ENCODE data around the gene PAPPA.

Gene PAPPA

GRCh38 chr9:116278326-116278725 is 124.7 kb downstream of the PAPPA start:
- no peak overlapping the region for H3K4me3 Mint-ChIP-seq
- peaks cover 10% of the 10 kb centered on the region for H3K27me3 Mint-ChIP-seq
- no peaks in the 10 kb centered on the region for H3K4me1 Mint-ChIP-seq (ENCODE audit: low read depth)
- no peak for DNase-seq
- no peak overlapping the region for H3K27ac Mint-ChIP-seq
- H3K9me3 Mint-ChIP-seq = no peaks in the 10 kb centered on the region
- H3K36me3 Mint-ChIP-seq (ENCODE audit: low read depth) = no peaks in the 10 kb centered on the region

- H3K27me3 Mint-ChIP-seq = peaks cover 10% of the 10 kb centered on the region
- H3K36me3 Mint-ChIP-seq (ENCODE audit: low read depth) = no peaks in the 10 kb centered on the region
- H3K4me1 Mint-ChIP-seq (ENCODE audit: low read depth) = no peaks in the 10 kb centered on the region
- no peak overlapping the region for H3K4me3 Mint-ChIP-seq
- no peak overlapping the region for H3K27ac Mint-ChIP-seq
- DNase-seq = no peak
- no peaks in the 10 kb centered on the region for H3K9me3 Mint-ChIP-seq
These were observed 125.6 kb downstream of the PAPPA start for GRCh38 chr9:116279230-116279629.

DNA sequence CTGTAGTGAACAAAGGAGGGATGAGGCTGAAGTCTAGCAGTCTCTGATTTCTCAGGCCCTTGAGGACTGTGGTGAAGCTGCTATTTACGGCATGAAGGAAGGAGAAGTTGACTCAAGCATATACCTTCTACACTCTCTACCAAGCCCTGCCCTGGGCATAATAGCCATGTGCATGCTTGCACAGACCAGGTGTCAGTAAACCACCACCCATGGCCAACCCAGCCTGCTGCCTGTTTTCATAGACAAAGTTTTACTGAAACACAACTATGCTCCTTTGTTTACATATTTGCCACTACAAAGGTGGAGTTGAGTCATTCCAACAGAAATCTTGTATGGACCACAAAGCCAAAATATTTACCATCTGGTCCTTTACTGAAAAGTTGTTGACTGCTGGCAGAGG is 126.9 kb downstream of the PAPPA start:
- Mint-ChIP-seq H3K27ac (no peak overlapping the region), H3K36me3 (ENCODE audit: low read depth) (no peaks in the 10 kb centered on the region), H3K27me3 (peaks cover 9% of the 10 kb centered on the region), H3K9me3 (no peaks in the 10 kb centered on the region), H3K4me3 (no peak overlapping the region), H3K4me1 (ENCODE audit: low read depth) (no peaks in the 10 kb centered on the region)
- DNase-seq = no peak

GRCh38 chr9:116282597-116282996 is 129.0 kb downstream of the PAPPA start:
- no peak overlapping the region for H3K4me3 Mint-ChIP-seq
- no peaks in the 10 kb centered on the region for H3K9me3 Mint-ChIP-seq
- H3K36me3 Mint-ChIP-seq (ENCODE audit: low read depth) = no peaks in the 10 kb centered on the region
- peaks cover 17% of the 10 kb centered on the region for H3K27me3 Mint-ChIP-seq
- DNase-seq = no peak
- no peaks in the 10 kb centered on the region for H3K4me1 Mint-ChIP-seq (ENCODE audit: low read depth)
- H3K27ac Mint-ChIP-seq = no peak overlapping the region

DNA sequence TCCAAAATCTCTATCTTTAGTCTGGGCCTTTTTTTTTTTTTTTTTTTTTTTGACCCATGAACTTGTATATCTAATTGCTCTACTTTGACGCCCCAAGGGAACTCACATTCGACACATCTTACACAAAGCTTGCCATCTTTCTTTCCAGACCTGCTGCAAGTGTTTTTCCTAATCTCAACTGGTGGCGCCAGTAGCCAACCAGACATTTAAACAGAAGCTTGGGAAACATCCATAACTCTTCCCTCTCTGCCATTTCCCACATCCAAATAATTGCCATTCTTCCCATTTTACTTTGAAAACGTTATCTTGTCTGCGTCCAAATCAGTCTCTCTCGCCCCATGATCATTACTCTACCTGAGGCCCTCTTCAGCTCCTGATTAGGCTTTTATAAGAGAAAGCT is 130.9 kb downstream of the PAPPA start:
- Mint-ChIP-seq H3K4me1 (ENCODE audit: low read depth) (no peaks in the 10 kb centered on the region), H3K27ac (no peak overlapping the region), H3K27me3 (peaks cover 16% of the 10 kb centered on the region), H3K4me3 (no peak overlapping the region), H3K36me3 (ENCODE audit: low read depth) (no peaks in the 10 kb centered on the region), H3K9me3 (no peaks in the 10 kb centered on the region)
- no peak for DNase-seq

DNA sequence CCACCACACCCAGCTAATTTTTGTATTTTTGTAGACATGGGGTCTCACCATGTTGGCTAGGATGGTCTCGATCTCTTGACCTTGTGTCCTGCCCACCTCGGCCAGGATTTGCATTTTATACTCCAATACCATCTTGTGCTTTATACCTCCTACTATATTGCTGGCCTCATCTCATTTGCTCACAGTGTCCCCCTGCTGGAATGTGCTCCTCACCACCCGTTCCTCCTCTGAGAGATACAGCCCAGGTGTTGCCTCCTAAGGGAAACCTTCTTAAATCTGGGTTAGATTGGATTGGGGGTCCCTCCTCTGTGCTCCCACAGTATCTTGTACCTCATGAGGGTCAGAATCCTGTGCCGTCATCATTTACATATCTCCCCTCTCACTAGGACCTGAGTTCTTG is 131.7 kb downstream of the PAPPA start:
- Mint-ChIP-seq H3K4me3 (no peak overlapping the region), H3K4me1 (ENCODE audit: low read depth) (no peaks in the 10 kb centered on the region), H3K36me3 (ENCODE audit: low read depth) (no peaks in the 10 kb centered on the region), H3K27ac (no peak overlapping the region), H3K27me3 (peaks cover 14% of the 10 kb centered on the region), H3K9me3 (no peaks in the 10 kb centered on the region)
- DNase-seq = no peak

DNA sequence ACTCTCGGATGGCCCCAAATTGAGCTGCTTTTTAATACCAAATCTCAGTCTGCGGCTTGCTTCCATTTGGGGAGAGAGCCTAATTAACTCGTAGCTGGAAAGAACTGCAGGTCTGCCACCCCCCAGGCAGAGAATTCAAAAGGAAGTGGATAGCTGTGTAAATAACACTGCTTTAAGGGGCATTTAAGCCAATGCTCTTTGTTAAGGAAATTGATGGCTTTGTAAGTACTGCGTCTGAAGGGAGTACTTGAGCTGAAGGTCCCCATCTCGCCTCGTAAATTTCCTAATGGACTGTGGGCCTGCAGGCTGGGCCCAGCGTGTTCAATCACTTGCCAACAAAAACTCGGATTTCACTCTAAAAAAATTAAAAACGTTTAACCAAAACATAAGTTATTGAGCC is 132.7 kb downstream of the PAPPA start:
- Mint-ChIP-seq H3K36me3 (ENCODE audit: low read depth) (no peaks in the 10 kb centered on the region), H3K4me1 (ENCODE audit: low read depth) (no peaks in the 10 kb centered on the region), H3K4me3 (no peak overlapping the region), H3K9me3 (no peaks in the 10 kb centered on the region), H3K27ac (no peak overlapping the region), H3K27me3 (peaks cover 14% of the 10 kb centered on the region)
- no peak for DNase-seq

DNA sequence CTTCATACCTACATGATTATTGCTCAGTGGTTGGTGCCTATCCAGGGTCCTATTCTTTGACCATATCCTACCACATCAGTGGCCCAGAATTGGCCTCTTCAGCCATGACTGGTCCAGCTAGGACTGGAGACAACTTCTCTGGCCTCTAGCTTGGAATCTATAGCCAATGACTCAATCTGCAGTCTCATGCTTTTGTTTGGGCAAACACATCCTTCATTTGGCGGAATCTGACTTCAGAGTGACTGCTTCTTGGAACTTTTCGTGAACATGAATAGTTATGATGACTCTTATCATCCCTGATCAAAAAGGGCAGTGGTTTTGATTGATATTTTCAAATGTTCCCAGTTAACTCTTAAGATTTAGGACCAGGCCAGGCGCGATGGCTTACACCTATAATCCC is 134.1 kb downstream of the PAPPA start:
- Mint-ChIP-seq H3K27ac (no peak overlapping the region), H3K36me3 (ENCODE audit: low read depth) (no peaks in the 10 kb centered on the region), H3K4me1 (ENCODE audit: low read depth) (no peaks in the 10 kb centered on the region), H3K9me3 (no peaks in the 10 kb centered on the region), H3K27me3 (peaks cover 14% of the 10 kb centered on the region), H3K4me3 (no peak overlapping the region)
- DNase-seq = no peak

DNA sequence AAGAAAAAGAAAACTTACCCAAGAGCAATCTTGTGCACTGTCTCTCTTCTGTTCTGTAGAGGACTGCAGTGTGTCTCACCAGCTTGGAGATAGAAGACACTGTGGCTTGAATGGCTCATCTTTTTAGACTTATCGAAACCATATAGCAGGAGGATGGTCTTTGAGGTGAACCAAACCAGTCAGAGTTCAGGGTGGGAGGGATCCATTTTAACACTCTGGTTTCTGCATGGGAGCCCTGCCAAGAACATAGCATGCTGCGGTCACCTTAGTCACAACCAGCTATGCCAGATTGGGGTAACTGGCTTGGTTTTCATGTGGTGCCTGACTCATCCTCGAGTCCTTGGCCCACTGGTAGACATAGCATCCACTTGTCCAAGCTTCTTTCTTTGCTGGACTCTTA is 135.1 kb downstream of the PAPPA start:
- Mint-ChIP-seq H3K27me3 (peaks cover 14% of the 10 kb centered on the region), H3K4me3 (no peak overlapping the region), H3K27ac (no peak overlapping the region), H3K36me3 (ENCODE audit: low read depth) (no peaks in the 10 kb centered on the region), H3K4me1 (ENCODE audit: low read depth) (no peaks in the 10 kb centered on the region), H3K9me3 (no peaks in the 10 kb centered on the region)
- no peak for DNase-seq

GRCh38 chr9:116297346-116297745 is 143.8 kb downstream of the PAPPA start:
- H3K9me3 Mint-ChIP-seq = no peaks in the 10 kb centered on the region
- no peak for DNase-seq
- H3K27me3 Mint-ChIP-seq = no peaks in the 10 kb centered on the region
- H3K4me3 Mint-ChIP-seq = no peak overlapping the region
- no peaks in the 10 kb centered on the region for H3K36me3 Mint-ChIP-seq (ENCODE audit: low read depth)
- no peak overlapping the region for H3K27ac Mint-ChIP-seq
- no peaks in the 10 kb centered on the region for H3K4me1 Mint-ChIP-seq (ENCODE audit: low read depth)

DNA sequence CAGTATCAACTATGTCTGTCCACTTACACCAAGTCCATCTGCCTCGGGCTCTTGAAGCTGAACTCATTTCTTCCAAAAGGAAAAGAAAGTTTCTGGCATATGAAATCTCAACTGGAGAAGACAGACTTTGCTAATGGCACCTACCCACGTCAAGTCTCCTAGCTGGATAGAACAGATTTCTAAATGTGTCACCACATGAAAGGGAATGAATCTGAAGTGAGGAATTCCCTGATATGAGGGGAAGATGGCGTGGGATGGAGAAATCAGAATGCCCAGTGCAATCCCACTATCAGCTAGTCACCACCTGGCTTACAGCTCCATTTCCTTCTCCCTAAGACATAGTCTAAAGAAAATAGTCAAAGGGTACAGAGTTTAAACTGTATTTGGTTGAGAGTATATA is 144.7 kb downstream of the PAPPA start:
- no peak overlapping the region for H3K4me3 Mint-ChIP-seq
- H3K4me1 Mint-ChIP-seq (ENCODE audit: low read depth) = no peaks in the 10 kb centered on the region
- no peaks in the 10 kb centered on the region for H3K9me3 Mint-ChIP-seq
- no peak overlapping the region for H3K27ac Mint-ChIP-seq
- no peak for DNase-seq
- H3K27me3 Mint-ChIP-seq = no peaks in the 10 kb centered on the region
- H3K36me3 Mint-ChIP-seq (ENCODE audit: low read depth) = no peaks in the 10 kb centered on the region

- no peak overlapping the region for H3K27ac Mint-ChIP-seq
- no peak overlapping the region for H3K4me3 Mint-ChIP-seq
These were observed 145.3 kb downstream of the PAPPA start for GRCh38 chr9:116298878-116299391.

GRCh38 chr9:116300360-116300870 is 146.8 kb downstream of the PAPPA start:
- Mint-ChIP-seq H3K27ac (no peak overlapping the region), H3K4me3 (no peak overlapping the region), H3K36me3 (ENCODE audit: low read depth) (no peaks in the 10 kb centered on the region), H3K4me1 (ENCODE audit: low read depth) (no peaks in the 10 kb centered on the region), H3K27me3 (peaks cover 3% of the 10 kb centered on the region), H3K9me3 (no peaks in the 10 kb centered on the region)
- DNase-seq = no peak

More at GRCh38 chr9:116298878-116299391, 145.3 kb downstream of the PAPPA start:
- DNase-seq = no peak
- H3K9me3 Mint-ChIP-seq = no peaks in the 10 kb centered on the region
- no peaks in the 10 kb centered on the region for H3K4me1 Mint-ChIP-seq (ENCODE audit: low read depth)
- no peaks in the 10 kb centered on the region for H3K36me3 Mint-ChIP-seq (ENCODE audit: low read depth)
- peaks cover 3% of the 10 kb centered on the region for H3K27me3 Mint-ChIP-seq

- peaks cover 3% of the 10 kb centered on the region for H3K27me3 Mint-ChIP-seq
- no peaks in the 10 kb centered on the region for H3K4me1 Mint-ChIP-seq (ENCODE audit: low read depth)
- H3K9me3 Mint-ChIP-seq = no peaks in the 10 kb centered on the region
- H3K4me3 Mint-ChIP-seq = no peak overlapping the region
- no peak overlapping the region for H3K27ac Mint-ChIP-seq
- no peak for DNase-seq
- H3K36me3 Mint-ChIP-seq (ENCODE audit: low read depth) = no peaks in the 10 kb centered on the region
These were observed 149.7 kb downstream of the PAPPA start for GRCh38 chr9:116303270-116303669.

- Mint-ChIP-seq H3K27me3 (peaks cover 3% of the 10 kb centered on the region), H3K4me1 (ENCODE audit: low read depth) (no peaks in the 10 kb centered on the region), H3K36me3 (ENCODE audit: low read depth) (no peaks in the 10 kb centered on the region), H3K9me3 (no peaks in the 10 kb centered on the region), H3K27ac (no peak overlapping the region), H3K4me3 (no peak overlapping the region)
- no peak for DNase-seq
These were observed 150.4 kb downstream of the PAPPA start for GRCh38 chr9:116303886-116304538.
